NT2/D1 (cell line): ENCODE data around the gene CCDC70.

Experiments used
- SUZ12 ChIP-seq: IDR thresholded peaks from 2 replicates; pipeline ENCODE4 v1.6.1; 2011; ENCODE audit not compliant: insufficient read length, insufficient read depth; ENCODE audit errors: extremely low read depth
- YY1 ChIP-seq: IDR thresholded peaks from 2 replicates; pipeline ENCODE4 v1.6.1; 2011; ENCODE audit not compliant: insufficient read length, insufficient read depth
- ZNF274 ChIP-seq: IDR thresholded peaks from 2 replicates; pipeline ENCODE4 v1.6.1; 2011; ENCODE audit warnings: mild to moderate bottlenecking, low read depth, low read length

- TF ChIP-seq ZNF274 (no peak), YY1 (no peak), SUZ12 (no peak)
Measured at GRCh38 chr13:51881296-51881695, 19.5 kb downstream of the CCDC70 start.
